HepG2 (cell line): ENCODE measurements around the gene DNAH8. TPM values are rescaled to one million over a fixed set of nuclear protein-coding genes. Genes with fewer than 3 reads are reported as not detected.

Experiments
- ATAC-seq: fragments of 200-7000 bp; cut with Tn5 transposase; 3 replicates; pipeline ENCODE4 v1.9.1; 2020; ENCODE audit warnings: mild to moderate bottlenecking, moderate library complexity
- BruUV-seq: library from RNA; stranded (reverse); fragments of 400-500 nt; replicated peaks from 2 replicates; lab custom pipeline; 2021; lab: Mats Ljungman, UMichigan
- CTCF ChIA-PET: fragments of 300-600 bp; formaldehyde crosslinking; extraction: SDS; loops from one replicate; lab custom pipeline; 2021; ENCODE audit warnings: low total read pairs, inconsistent platforms, low intra/inter-chr PET ratio; lab: Yijun Ruan, JAX
- POLR2A ChIA-PET: fragments of 350-600 bp; sonication (Branson Sonifier 250); formaldehyde crosslinking; loops from one replicate; lab custom pipeline; 2020; ENCODE audit warnings: antibody characterized with exemption, inconsistent platforms; lab: Yijun Ruan, JAX
- DNase-seq: peaks from one replicate; pipeline ENCODE4 v3.0.0-alpha.2; 2015; ENCODE audit warnings: low spot score
- FAIRE-seq: peaks from 3 replicates; lab custom pipeline; 2011; peaks lifted over from hg19 to GRCh38; lab: Jason Lieb, UNC
- H2AFZ ChIP-seq: one replicate; pipeline ENCODE4 v1.6.1; 2011; ENCODE audit warnings: low read length, inconsistent platforms
- H3K27ac ChIP-seq: fragments of 300-600 bp; 3 replicates; pipeline ENCODE4 v1.8.0; 2011; ENCODE audit warnings: mixed run types, mild to moderate bottlenecking, mixed read lengths, low read length, inconsistent platforms; ENCODE audit not compliant: insufficient read depth; ENCODE audit errors: extremely low read length
- H3K27me3 ChIP-seq, 2 experiments: fragments of 200-600 bp in 1 of 2; 2 replicates in 1 of 2; 3 replicates in 1 of 2; pipeline versions ENCODE4 v1.6.0 to v1.8.0; 2011; ENCODE audit warnings: low read length in 2 of 2, mild to moderate bottlenecking in 2 of 2, moderate library complexity in 2 of 2, inconsistent platforms in 1 of 2; ENCODE audit not compliant: insufficient read depth in 2 of 2, control insufficient read depth in 1 of 2
- H3K36me3 ChIP-seq, 2 experiments: fragments of 200-600 bp in 1 of 2; replicated peaks in 1 of 2; 2 replicates in 1 of 2; 3 replicates in 1 of 2; pipeline versions ENCODE4 v1.5.1 to v1.8.0; 2011; ENCODE audit warnings: low read length in 2 of 2, inconsistent platforms in 1 of 2; ENCODE audit not compliant: insufficient read depth in 2 of 2, control insufficient read depth in 1 of 2
- H3K4me1 ChIP-seq: 2 replicates; pipeline ENCODE4 v1.5.1; 2012; ENCODE audit warnings: low read length, inconsistent platforms; ENCODE audit not compliant: insufficient read depth
- H3K4me2 ChIP-seq: 2 replicates; pipeline ENCODE4 v1.6.0; 2011; ENCODE audit warnings: low read depth, low read length, inconsistent platforms
- H3K4me3 ChIP-seq, 3 experiments: fragments of 200-600 bp in 1 of 3; sonication (generic), shearing (Covaris generic) in 1 of 3; replicated peaks in 1 of 3; 2 replicates each; pipeline ENCODE4 v1.5.1; 2011 to 2016; ENCODE audit warnings: low read length in 3 of 3, inconsistent platforms in 2 of 3, low read depth in 2 of 3, mild to moderate bottlenecking in 2 of 3, control low read depth in 1 of 3, mixed read lengths in 1 of 3; ENCODE audit not compliant: insufficient read depth in 1 of 3
- H3K79me2 ChIP-seq: one replicate; pipeline ENCODE4 v1.6.1; 2011; ENCODE audit warnings: low read length, inconsistent platforms; ENCODE audit not compliant: insufficient read depth
- H3K9ac ChIP-seq: 2 replicates; pipeline ENCODE4 v1.6.0; 2011; ENCODE audit warnings: mild to moderate bottlenecking, low read depth, low read length, inconsistent platforms; ENCODE audit not compliant: insufficient read depth
- H3K9me3 ChIP-seq: 2 replicates; pipeline ENCODE4 v1.5.1; 2012; ENCODE audit warnings: mild to moderate bottlenecking, low read length
- H4K20me1 ChIP-seq: 2 replicates; pipeline ENCODE4 v1.6.0; 2011; ENCODE audit warnings: inconsistent platforms, mild to moderate bottlenecking, low read length, moderate library complexity; ENCODE audit not compliant: insufficient read depth
- FOXK1 ChIP-seq: sonication (generic); formaldehyde crosslinking; IDR thresholded peaks from 2 replicates; pipeline ENCODE4 v1.4.0; 2020; ENCODE audit warnings: low read depth, missing genetic modification reagents, borderline replicate concordance
- IKZF1 ChIP-seq: fragments of 450-650 bp; IDR thresholded peaks from 2 replicates; pipeline ENCODE4 v1.7.1; 2016
- KDM3A ChIP-seq: IDR thresholded peaks from 2 replicates; pipeline ENCODE4 v1.6.1; 2018; ENCODE audit warnings: low read depth, missing compliant biosample characterization
- MAFK ChIP-seq, 2 experiments: IDR thresholded peaks in 1 of 2; conservative IDR thresholded peaks in 1 of 2; 2 replicates each; pipeline ENCODE4 v1.6.1; 2011; ENCODE audit warnings: improper control_type of control experiment in 2 of 2, low read length in 2 of 2
- NCOA5 ChIP-seq: sonication (generic); formaldehyde crosslinking; IDR thresholded peaks from 2 replicates; pipeline ENCODE4 v1.4.0; 2020; ENCODE audit warnings: missing genetic modification reagents
- SATB2 ChIP-seq: sonication (generic); formaldehyde crosslinking; IDR thresholded peaks from 2 replicates; pipeline ENCODE4 v1.5.0; 2020; ENCODE audit warnings: missing genetic modification reagents
- SP4 ChIP-seq: sonication (generic); formaldehyde crosslinking; IDR thresholded peaks from 2 replicates; pipeline ENCODE4 v1.8.1; 2023; ENCODE audit warnings: mild to moderate bottlenecking, missing genetic modification reagents
- SRSF1 ChIP-seq: fragments of 200-400 bp; formaldehyde crosslinking; optimal IDR thresholded peaks from 2 replicates; pipeline ENCODE3; 2017; ENCODE audit warnings: mild to moderate bottlenecking, low read depth, low read length, moderate library complexity
- ZEB1 ChIP-seq: IDR thresholded peaks from 2 replicates; pipeline ENCODE4 v1.6.1; 2012; ENCODE audit warnings: mild to moderate bottlenecking, low read depth, inconsistent platforms; ENCODE audit not compliant: insufficient replicate concordance
- ZNF383 ChIP-seq: sonication (generic); formaldehyde crosslinking; IDR thresholded peaks from 2 replicates; pipeline ENCODE4 v1.4.0; 2020; ENCODE audit warnings: missing genetic modification reagents, mild to moderate bottlenecking, borderline replicate concordance
- ZNF781 ChIP-seq: sonication (generic); formaldehyde crosslinking; IDR thresholded peaks from 2 replicates; pipeline ENCODE4 v1.5.1; 2020; ENCODE audit warnings: borderline replicate concordance, mild to moderate bottlenecking, missing genetic modification reagents; ENCODE audit errors: not compliant biosample characterization
- ZSCAN31 ChIP-seq: sonication (generic); formaldehyde crosslinking; IDR thresholded peaks from 2 replicates; pipeline ENCODE4 v1.5.0; 2020; ENCODE audit warnings: low read depth, mild to moderate bottlenecking, missing genetic modification reagents
- WGBS: methylation state at CpG from one replicate; pipeline ENCODE4 v1.1.6; 2017; ENCODE audit warnings: low lambda C conversion rate; 5-methylcytosine and 5-hydroxymethylcytosine counted together
- in situ Hi-C: cut with HindIII; loops from 2 replicates; pipeline ENCODE4 v1.10.0; 2017; ENCODE audit warnings: low pct_unique_long_range_greater_than_20kb; ENCODE audit not compliant: extremely low pct_ligation_motif_present
- intact Hi-C: fragments of 100-400 bp; cut with micrococcal nuclease; formaldehyde crosslinking; loops from one replicate; pipeline ENCODE4 v1.10.0; 2022; ENCODE audit not compliant: unreplicated experiment
- polyA plus RNA-seq, 8 experiments: library from polyadenylated mRNA; depleted of rRNA in 3 of 8; stranded (reverse) in 7 of 8; unstranded in 1 of 8; fragments of >200 nt; fragmentation: Illumina TruSeq in 4 of 8; extraction: Trizol in 4 of 8; gene quantifications; 2 replicates each; pipeline versions ENCODE4 v1.2.1 to v1.2.3, GENCODE V29; 2011 to 2016; ENCODE audit warnings: low read depth in 4 of 8, missing spikeins in 1 of 8, mixed read lengths in 1 of 8; ENCODE audit not compliant: insufficient read depth in 1 of 8
- total RNA-seq, 5 experiments: library from RNA; depleted of rRNA; stranded (reverse); fragments of >200 nt; fragmentation: Illumina TruSeq; extraction: Trizol; gene quantifications; 2 replicates each; pipeline ENCODE4 v1.2.3, GENCODE V29; 2016; ENCODE audit warnings: low read depth in 1 of 5
- TF ChIP-seq, protein P1 (sequence below): sonication (generic); formaldehyde crosslinking; IDR thresholded peaks from 2 replicates; pipeline ENCODE4 v1.8.1; 2023; ENCODE audit warnings: missing genetic modification reagents, mild to moderate bottlenecking, borderline replicate concordance
- TF ChIP-seq, protein P2 (sequence below): sonication (generic); formaldehyde crosslinking; IDR thresholded peaks from 2 replicates; pipeline ENCODE4 v1.4.0; 2020; ENCODE audit warnings: missing genetic modification reagents
- TF ChIP-seq, protein P3 (sequence below): sonication (generic); formaldehyde crosslinking; conservative IDR thresholded peaks from 2 replicates; pipeline ENCODE4 v1.8.0; 2022; ENCODE audit warnings: low read depth, missing genetic modification reagents

The DNAH8 gene
- total and polyA plus RNA-seq, 2 of the 13 experiments (the other 11 are each of a cell fraction or from before 2014, with no cell fraction given), result not detected

DNA sequence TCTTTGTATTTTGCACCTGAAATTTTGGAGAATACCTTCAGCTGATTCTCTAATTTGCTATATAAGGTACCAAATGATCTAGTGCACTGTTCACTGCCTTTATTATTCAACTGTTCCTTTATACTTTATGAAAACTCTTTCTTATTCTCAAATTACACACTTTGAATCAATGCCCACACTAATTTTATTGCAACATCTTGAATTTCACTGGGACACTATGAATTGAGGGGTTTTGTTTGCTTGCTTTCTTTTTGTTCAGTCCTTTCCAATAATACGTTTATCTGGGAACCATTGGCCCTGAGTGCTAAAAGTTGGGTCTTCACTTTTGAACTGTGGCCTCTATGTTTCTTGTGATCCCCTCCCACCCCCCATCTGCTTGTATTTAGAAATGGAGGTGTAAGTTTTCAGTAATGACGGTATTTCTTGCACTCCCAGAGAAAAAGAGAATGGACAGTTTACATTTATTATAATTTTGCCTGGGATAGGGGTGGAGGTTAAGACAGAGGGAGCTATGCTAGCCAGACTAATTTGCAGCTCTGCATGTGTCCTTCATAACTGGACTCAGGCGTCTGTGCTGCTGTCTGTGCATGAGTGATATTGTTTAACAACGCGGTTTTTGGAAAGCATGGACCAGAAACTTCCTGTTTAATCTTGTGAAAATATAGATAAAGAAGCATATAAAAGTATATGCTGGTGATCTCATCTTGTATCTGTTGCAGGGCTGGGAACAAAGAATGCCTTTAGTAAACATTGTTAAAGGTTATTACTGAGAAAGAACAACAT, 98.1 kb downstream of the DNAH8 start:
- H3K9me3 ChIP-seq, result no peaks in the 10 kb centered on the region
- TF ChIP-seq ZEB1 (no peak), MAFK (conservative IDR thresholded peaks at IDR 0.05 in 1 of 2, IDR thresholded peaks at IDR 0.05 in 1 of 2; ENCODE audit: low read length in 2 of 2) (no peak), FOXK1 (CRISPR knock-in tag) (no peak), ZNF383 (no peak), IKZF1 (no peak), ZNF781 (no peak), KDM3A (CRISPR knock-in tag) (no peak), SRSF1 (no peak), SATB2 (no peak), NCOA5 (CRISPR knock-in tag) (no peak), SP4 (no peak), ZSCAN31 (CRISPR knock-in tag) (no peak)
- TF ChIP-seq, protein P1, sequence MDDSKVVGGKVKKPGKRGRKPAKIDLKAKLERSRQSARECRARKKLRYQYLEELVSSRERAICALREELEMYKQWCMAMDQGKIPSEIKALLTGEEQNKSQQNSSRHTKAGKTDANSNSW (CRISPR knock-in tag), result no peak
- TF ChIP-seq, protein P2, sequence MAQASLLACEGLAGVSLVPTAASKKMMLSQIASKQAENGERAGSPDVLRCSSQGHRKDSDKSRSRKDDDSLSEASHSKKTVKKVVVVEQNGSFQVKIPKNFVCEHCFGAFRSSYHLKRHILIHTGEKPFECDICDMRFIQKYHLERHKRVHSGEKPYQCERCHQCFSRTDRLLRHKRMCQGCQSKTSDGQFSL, result no peak
- TF ChIP-seq, protein P3, sequence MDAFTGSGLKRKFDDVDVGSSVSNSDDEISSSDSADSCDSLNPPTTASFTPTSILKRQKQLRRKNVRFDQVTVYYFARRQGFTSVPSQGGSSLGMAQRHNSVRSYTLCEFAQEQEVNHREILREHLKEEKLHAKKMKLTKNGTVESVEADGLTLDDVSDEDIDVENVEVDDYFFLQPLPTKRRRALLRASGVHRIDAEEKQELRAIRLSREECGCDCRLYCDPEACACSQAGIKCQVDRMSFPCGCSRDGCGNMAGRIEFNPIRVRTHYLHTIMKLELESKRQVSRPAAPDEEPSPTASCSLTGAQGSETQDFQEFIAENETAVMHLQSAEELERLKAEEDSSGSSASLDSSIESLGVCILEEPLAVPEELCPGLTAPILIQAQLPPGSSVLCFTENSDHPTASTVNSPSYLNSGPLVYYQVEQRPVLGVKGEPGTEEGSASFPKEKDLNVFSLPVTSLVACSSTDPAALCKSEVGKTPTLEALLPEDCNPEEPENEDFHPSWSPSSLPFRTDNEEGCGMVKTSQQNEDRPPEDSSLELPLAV (CRISPR knock-in tag), result no peak
- TF ChIP-seq, all 625 proteins: peak for 0
- BruUV-seq, result no TSS peak
- ATAC-seq (no peak), FAIRE-seq (no peak), DNase-seq (no peak)
- H3K27me3 ChIP-seq, result peaks cover 0 to 8% of the 10 kb centered on the region in 2 experiments; a peak in 1 of 5 replicates
- intact Hi-C loops (no loop called here), in situ Hi-C loops (no loop called here)
- H2AFZ ChIP-seq, result no peak overlapping the region
- 1% methylated on average over 5 of the region's 5 CpGs for WGBS
- ChIA-PET POLR2A (no interaction called here), CTCF (no interaction called here)
- no peak overlapping the region for H3K4me3 ChIP-seq
- no peak overlapping the region for H3K9ac ChIP-seq
- H3K4me1 ChIP-seq, result no peaks in the 10 kb centered on the region
- H3K36me3 ChIP-seq, result no peaks in the 10 kb centered on the region
- H3K79me2 ChIP-seq, result no peaks in the 10 kb centered on the region
- no peak overlapping the region for H3K4me2 ChIP-seq
- no peak overlapping the region for H3K27ac ChIP-seq
- no peaks in the 10 kb centered on the region for H4K20me1 ChIP-seq
